KMS-11 (cell line): ENCODE data around the gene SPACDR.
"Not testable (repeated sequence)": the region's sequence is repeated elsewhere in the genome, so short reads cannot be mapped to it uniquely, and the experiment has no call there.

Source experiments
- H2AFZ ChIP-seq: fragments of 200-600 bp; sonication (generic); 2 replicates; pipeline ENCODE4 v1.6.1; 2016; ENCODE audit warnings: antibody characterized with exemption, mixed run types, low read depth
- H3K27ac ChIP-seq: fragments of 200-600 bp; sonication (generic); 2 replicates; pipeline ENCODE4 v1.6.1; 2016; ENCODE audit warnings: mild to moderate bottlenecking, mixed run types
- H3K27me3 ChIP-seq: fragments of 200-600 bp; sonication (generic); 2 replicates; pipeline ENCODE4 v1.6.1; 2017; ENCODE audit warnings: mild to moderate bottlenecking, low read depth, mixed run types, moderate library complexity; ENCODE audit not compliant: insufficient read depth
- H3K36me3 ChIP-seq: fragments of 200-600 bp; sonication (generic); 2 replicates; pipeline ENCODE4 v1.6.1; 2017; ENCODE audit warnings: mild to moderate bottlenecking, mixed run types; ENCODE audit not compliant: insufficient read depth
- H3K4me1 ChIP-seq: fragments of 200-600 bp; sonication (generic); 2 replicates; pipeline ENCODE4 v1.6.1; 2016; ENCODE audit warnings: mild to moderate bottlenecking, low read depth, mixed run types; ENCODE audit not compliant: poor library complexity, severe bottlenecking
- H3K4me2 ChIP-seq: fragments of 200-600 bp; sonication (generic); 2 replicates; pipeline ENCODE4 v1.7.0; 2016; ENCODE audit warnings: mild to moderate bottlenecking, mixed run types
- H3K4me3 ChIP-seq: fragments of 200-600 bp; sonication (generic); IDR thresholded peaks from 2 replicates; pipeline ENCODE4 v1.6.1; 2017; ENCODE audit warnings: low read depth, low read length, mixed read lengths; ENCODE audit not compliant: insufficient read depth
- H3K79me2 ChIP-seq: fragments of 200-600 bp; sonication (generic); 2 replicates; pipeline ENCODE4 v1.6.1; 2016; ENCODE audit warnings: low read depth, mixed run types; ENCODE audit not compliant: insufficient read depth
- H3K9ac ChIP-seq: fragments of 200-600 bp; sonication (generic); 2 replicates; pipeline ENCODE4 v1.6.1; 2016; ENCODE audit warnings: mild to moderate bottlenecking, mixed run types
- H4K20me1 ChIP-seq: fragments of 200-600 bp; sonication (generic); 2 replicates; pipeline ENCODE4 v1.6.1; 2016; ENCODE audit warnings: mild to moderate bottlenecking, mixed run types; ENCODE audit not compliant: insufficient read depth
- TF ChIP-seq, protein P1 (sequence below): fragments of 200-600 bp; sonication (generic); conservative IDR thresholded peaks from 2 replicates; pipeline ENCODE4 v1.6.1; 2017; ENCODE audit warnings: low read depth, mild to moderate bottlenecking, antibody characterized with exemption, low read length, moderate library complexity, mixed read lengths

SPACDR gene

DNA sequence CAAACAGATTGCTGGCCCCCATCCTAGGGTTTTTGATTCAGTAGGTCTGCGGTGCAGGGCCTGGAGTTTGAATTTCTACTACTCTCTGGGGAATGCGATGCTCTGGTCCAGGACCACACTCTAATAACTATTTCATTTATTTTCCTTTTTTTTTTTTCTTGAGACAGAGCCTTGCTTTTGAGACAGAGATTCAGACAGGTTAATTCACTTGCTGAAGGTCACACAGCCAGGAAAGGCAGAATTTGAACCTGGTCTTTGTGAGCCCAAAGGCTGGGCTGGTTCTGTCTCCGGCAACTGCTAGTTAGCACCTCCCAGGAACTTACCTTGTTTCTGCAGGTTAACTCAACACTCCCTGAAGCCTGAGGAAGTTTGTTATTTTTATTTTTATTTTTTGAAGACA is 11.5 kb downstream of the SPACDR start:
- no peaks in the 10 kb centered on the region for H3K79me2 ChIP-seq
- H3K4me3 ChIP-seq: no peak overlapping the region
- no peak overlapping the region for H3K4me2 ChIP-seq
- peaks cover 4% of the 10 kb centered on the region for H3K4me1 ChIP-seq
- no peak overlapping the region for H3K9ac ChIP-seq
- no peak overlapping the region for H2AFZ ChIP-seq
- H3K27ac ChIP-seq: no peak overlapping the region
- no peaks in the 10 kb centered on the region for H4K20me1 ChIP-seq
- TF ChIP-seq, protein P1, sequence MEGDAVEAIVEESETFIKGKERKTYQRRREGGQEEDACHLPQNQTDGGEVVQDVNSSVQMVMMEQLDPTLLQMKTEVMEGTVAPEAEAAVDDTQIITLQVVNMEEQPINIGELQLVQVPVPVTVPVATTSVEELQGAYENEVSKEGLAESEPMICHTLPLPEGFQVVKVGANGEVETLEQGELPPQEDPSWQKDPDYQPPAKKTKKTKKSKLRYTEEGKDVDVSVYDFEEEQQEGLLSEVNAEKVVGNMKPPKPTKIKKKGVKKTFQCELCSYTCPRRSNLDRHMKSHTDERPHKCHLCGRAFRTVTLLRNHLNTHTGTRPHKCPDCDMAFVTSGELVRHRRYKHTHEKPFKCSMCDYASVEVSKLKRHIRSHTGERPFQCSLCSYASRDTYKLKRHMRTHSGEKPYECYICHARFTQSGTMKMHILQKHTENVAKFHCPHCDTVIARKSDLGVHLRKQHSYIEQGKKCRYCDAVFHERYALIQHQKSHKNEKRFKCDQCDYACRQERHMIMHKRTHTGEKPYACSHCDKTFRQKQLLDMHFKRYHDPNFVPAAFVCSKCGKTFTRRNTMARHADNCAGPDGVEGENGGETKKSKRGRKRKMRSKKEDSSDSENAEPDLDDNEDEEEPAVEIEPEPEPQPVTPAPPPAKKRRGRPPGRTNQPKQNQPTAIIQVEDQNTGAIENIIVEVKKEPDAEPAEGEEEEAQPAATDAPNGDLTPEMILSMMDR: no peak
- no peaks in the 10 kb centered on the region for H3K36me3 ChIP-seq
- H3K27me3 ChIP-seq: no peaks in the 10 kb centered on the region; the same call in 1 of the 2 replicates

DNA sequence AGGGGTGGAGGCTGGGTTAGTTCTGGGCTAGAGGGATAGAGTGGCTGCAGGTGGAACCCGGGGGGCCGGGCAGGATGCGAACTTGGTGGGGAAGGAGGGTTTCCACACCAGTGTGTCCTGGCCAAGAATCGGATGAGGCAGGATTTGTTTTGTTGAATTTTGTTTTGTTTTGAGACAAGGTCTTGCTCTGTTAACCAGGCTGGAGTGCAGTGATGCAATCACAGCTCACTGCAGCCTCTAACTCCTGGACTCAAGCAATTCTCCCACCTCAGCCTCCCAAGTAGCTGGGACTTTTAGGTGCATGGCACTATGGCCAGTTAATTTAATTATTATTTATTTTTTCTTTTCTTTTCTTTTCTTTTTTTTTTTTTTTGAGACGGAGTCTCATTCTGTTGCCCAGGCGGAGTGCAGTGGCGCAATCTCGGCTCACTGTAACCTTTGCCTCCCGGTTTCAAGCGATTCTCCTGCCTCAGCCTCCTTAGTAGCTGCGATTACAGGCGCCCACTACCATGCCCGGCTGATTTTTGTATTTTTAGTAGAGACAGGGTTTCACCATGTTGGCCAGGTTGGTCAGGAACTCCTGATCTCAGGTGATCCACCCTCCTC is 14.8 kb downstream of the SPACDR start:
- no peak overlapping the region for H3K4me3 ChIP-seq
- H4K20me1 ChIP-seq: no peaks in the 10 kb centered on the region
- H3K27me3 ChIP-seq: no peaks in the 10 kb centered on the region; the same call in 1 of the 2 replicates
- H3K36me3 ChIP-seq: no peaks in the 10 kb centered on the region
- peaks cover 4% of the 10 kb centered on the region for H3K4me1 ChIP-seq
- no peak overlapping the region for H2AFZ ChIP-seq
- no peaks in the 10 kb centered on the region for H3K79me2 ChIP-seq
- TF ChIP-seq, protein P1: no peak
- H3K9ac ChIP-seq: no peak overlapping the region
- H3K27ac ChIP-seq: no peak overlapping the region
- no peak overlapping the region for H3K4me2 ChIP-seq

DNA sequence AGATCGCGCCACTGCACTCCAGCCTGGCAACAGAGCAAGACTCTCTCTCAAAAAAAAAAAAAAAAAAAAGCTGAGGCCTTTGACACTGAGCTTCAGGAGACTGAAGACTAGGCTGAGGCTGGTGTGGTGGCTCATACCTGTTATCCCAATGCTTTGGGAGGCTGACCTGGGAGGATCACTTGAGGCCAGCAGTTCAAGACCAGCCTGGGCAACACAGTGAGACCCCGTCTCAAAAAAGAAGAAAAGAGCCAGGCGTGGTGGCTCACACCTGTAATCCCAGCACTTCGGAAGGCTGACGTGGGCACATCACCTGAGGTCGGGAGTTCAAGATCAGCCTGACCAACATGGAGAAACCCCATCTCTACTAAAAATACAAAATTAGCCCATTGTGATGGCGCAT is 16.7 kb downstream of the SPACDR start:
- not testable (repeated sequence) for H3K27me3 ChIP-seq, H3K4me2 ChIP-seq, H3K36me3 ChIP-seq, H3K4me3 ChIP-seq, H3K27ac ChIP-seq, H4K20me1 ChIP-seq, H3K9ac ChIP-seq, H2AFZ ChIP-seq, H3K4me1 ChIP-seq, H3K79me2 ChIP-seq

DNA sequence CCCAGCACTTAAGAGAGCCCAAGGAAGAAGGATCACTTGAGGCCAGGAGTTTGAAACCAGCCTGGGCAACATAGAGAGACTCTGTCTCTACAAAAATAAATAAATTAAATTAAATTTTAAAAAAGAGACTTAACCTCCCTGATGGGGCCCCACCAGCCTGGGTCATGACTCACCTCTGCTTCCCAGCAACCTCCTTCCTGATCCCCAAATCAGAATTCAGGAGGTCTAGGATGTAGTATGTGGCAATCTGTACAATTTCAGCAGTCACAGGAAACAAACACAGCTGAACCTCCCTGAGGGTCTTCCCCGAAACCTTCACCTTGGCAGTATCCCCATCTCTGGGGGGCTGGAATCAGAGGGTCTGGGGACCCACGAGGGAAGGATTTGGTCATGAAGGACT is 18.0 kb downstream of the SPACDR start:
- no peak overlapping the region for H2AFZ ChIP-seq
- H3K4me3 ChIP-seq: no peak overlapping the region
- H3K79me2 ChIP-seq: no peaks in the 10 kb centered on the region
- H3K4me1 ChIP-seq: peaks cover 4% of the 10 kb centered on the region
- no peak overlapping the region for H3K4me2 ChIP-seq
- TF ChIP-seq, protein P1: no peak
- no peak overlapping the region for H3K27ac ChIP-seq
- H3K36me3 ChIP-seq: no peaks in the 10 kb centered on the region
- H4K20me1 ChIP-seq: no peaks in the 10 kb centered on the region
- no peaks in the 10 kb centered on the region for H3K27me3 ChIP-seq
- H3K9ac ChIP-seq: no peak overlapping the region
